ENCODE measurements around the gene GALP. TPM values are rescaled to one million over a fixed set of nuclear protein-coding genes. Genes with fewer than 3 reads are reported as not detected.
A peak's percentile ranks its signal among the peaks of the same experiment; 100 is the strongest.
"Not testable (repeated sequence)": the region's sequence is repeated elsewhere in the genome, so short reads cannot be mapped to it uniquely, and the experiment has no call there.

GALP gene
- total RNA-seq, 1 experiment from 2014 or later = not detected

GRCh38 chr19:56145698-56146097 is 30.1 kb upstream of the GALP start:
- in situ Hi-C loops (cut with HindIII; ENCODE audit: low pct_unique_long_range_greater_than_20kb, low sequenced_read_pairs) = no loop called here
- no peak for DNase-seq (ENCODE audit: low read depth)

- DNase-seq (ENCODE audit: low read depth) = no peak
- in situ Hi-C loops (cut with HindIII; ENCODE audit: low pct_unique_long_range_greater_than_20kb, low sequenced_read_pairs) = no loop called here
Measured at GRCh38 chr19:56146904-56147303, 28.9 kb upstream of the GALP start.

GRCh38 chr19:56147307-56147706 is 28.5 kb upstream of the GALP start:
- in situ Hi-C loops (cut with HindIII; ENCODE audit: low pct_unique_long_range_greater_than_20kb, low sequenced_read_pairs) = no loop called here
- DNase-seq (ENCODE audit: low read depth) = no peak

- in situ Hi-C loops (cut with HindIII; ENCODE audit: low pct_unique_long_range_greater_than_20kb, low sequenced_read_pairs) = no loop called here
- no peak for DNase-seq (ENCODE audit: low read depth)
Measured at GRCh38 chr19:56148096-56148495, 27.7 kb upstream of the GALP start.

GRCh38 chr19:56148955-56149655 is 26.7 kb upstream of the GALP start:
- in situ Hi-C loops (cut with HindIII; ENCODE audit: low pct_unique_long_range_greater_than_20kb, low sequenced_read_pairs); DNase-seq (ENCODE audit: low read depth): not testable (repeated sequence)

- in situ Hi-C loops (cut with HindIII; ENCODE audit: low pct_unique_long_range_greater_than_20kb, low sequenced_read_pairs) = no loop called here
- DNase-seq (ENCODE audit: low read depth) = no peak
Measured at GRCh38 chr19:56149656-56150038, 26.2 kb upstream of the GALP start.

- in situ Hi-C loops (cut with HindIII; ENCODE audit: low pct_unique_long_range_greater_than_20kb, low sequenced_read_pairs) = no loop called here
- DNase-seq (ENCODE audit: low read depth) = no peak
Measured at GRCh38 chr19:56150358-56150757, 25.4 kb upstream of the GALP start.

GRCh38 chr19:56152644-56153043 is 23.2 kb upstream of the GALP start:
- in situ Hi-C loops (cut with HindIII; ENCODE audit: low pct_unique_long_range_greater_than_20kb, low sequenced_read_pairs) = no loop called here
- DNase-seq (ENCODE audit: low read depth) = no peak

GRCh38 chr19:56153507-56153906 is 22.3 kb upstream of the GALP start:
- DNase-seq (ENCODE audit: low read depth) = no peak
- in situ Hi-C loops (cut with HindIII; ENCODE audit: low pct_unique_long_range_greater_than_20kb, low sequenced_read_pairs) = no loop called here

GRCh38 chr19:56155124-56155687 is 20.6 kb upstream of the GALP start:
- DNase-seq (ENCODE audit: low read depth) = no peak
- in situ Hi-C loops (cut with HindIII; ENCODE audit: low pct_unique_long_range_greater_than_20kb, low sequenced_read_pairs) = no loop called here

- DNase-seq (ENCODE audit: low read depth) = no peak
- in situ Hi-C loops (cut with HindIII; ENCODE audit: low pct_unique_long_range_greater_than_20kb, low sequenced_read_pairs) = no loop called here
Measured at GRCh38 chr19:56156768-56157167, 19.0 kb upstream of the GALP start.

- DNase-seq (ENCODE audit: low read depth) = no peak
- in situ Hi-C loops (cut with HindIII; ENCODE audit: low pct_unique_long_range_greater_than_20kb, low sequenced_read_pairs) = no loop called here
Measured at GRCh38 chr19:56158170-56158757, 17.5 kb upstream of the GALP start.

GRCh38 chr19:56159009-56159559 is 16.7 kb upstream of the GALP start:
- no peak for DNase-seq (ENCODE audit: low read depth)
- in situ Hi-C loops (cut with HindIII; ENCODE audit: low pct_unique_long_range_greater_than_20kb, low sequenced_read_pairs) = no loop called here

GRCh38 chr19:56159622-56160271 is 16.1 kb upstream of the GALP start:
- in situ Hi-C loops (cut with HindIII; ENCODE audit: low pct_unique_long_range_greater_than_20kb, low sequenced_read_pairs) = no loop called here

GRCh38 chr19:56161534-56161933 is 14.3 kb upstream of the GALP start:
- in situ Hi-C loops (cut with HindIII; ENCODE audit: low pct_unique_long_range_greater_than_20kb, low sequenced_read_pairs) = no loop called here

More at GRCh38 chr19:56159622-56160271, 16.1 kb upstream of the GALP start:
- DNase-seq (ENCODE audit: low read depth) = no peak

GRCh38 chr19:56162258-56162657 is 13.6 kb upstream of the GALP start:
- DNase-seq (ENCODE audit: low read depth) = no peak
- in situ Hi-C loops (cut with HindIII; ENCODE audit: low pct_unique_long_range_greater_than_20kb, low sequenced_read_pairs) = no loop called here

More at GRCh38 chr19:56161534-56161933, 14.3 kb upstream of the GALP start:
- no peak for DNase-seq (ENCODE audit: low read depth)

GRCh38 chr19:56163097-56163496 is 12.7 kb upstream of the GALP start:
- no peak for DNase-seq (ENCODE audit: low read depth)
- in situ Hi-C loops (cut with HindIII; ENCODE audit: low pct_unique_long_range_greater_than_20kb, low sequenced_read_pairs) = no loop called here

GRCh38 chr19:56167064-56167578 is 8.7 kb upstream of the GALP start:
- in situ Hi-C loops (cut with HindIII; ENCODE audit: low pct_unique_long_range_greater_than_20kb, low sequenced_read_pairs) = no loop called here
- peak; percentile 16 for DNase-seq (ENCODE audit: low read depth)

GRCh38 chr19:56170261-56170660 is 5.5 kb upstream of the GALP start:
- in situ Hi-C loops (cut with HindIII; ENCODE audit: low pct_unique_long_range_greater_than_20kb, low sequenced_read_pairs) = no loop called here
- peak; percentile 82 for DNase-seq (ENCODE audit: low read depth)

Measured in Caki2 (cell line).